ENCODE measurements around the gene RING1.

Gene RING1

GRCh38 chr6:33199687-33200218 lies 8.5 kb upstream of the RING1 start:
- peak overlapping the region; percentile 83 to 94 for H3K4me3 ChIP-seq (replicated peaks in 1 of 2; ENCODE audit: low read depth in 2 of 2, low read length in 2 of 2)
- peak; percentile 62 to 76 for DNase-seq (ENCODE audit: low read depth in 2 of 2)
- TF ChIP-seq CTCF (IDR thresholded peaks at IDR 0.05; ENCODE audit: low read depth, low read length), result no peak

- TF ChIP-seq CTCF (IDR thresholded peaks at IDR 0.05; ENCODE audit: low read depth, low read length), result no peak
- H3K4me3 ChIP-seq (replicated peaks in 1 of 2; ENCODE audit: low read depth in 2 of 2, low read length in 2 of 2), result peak within 1 kb of the TSS; percentile 83 to 94
- peak; percentile 100 for DNase-seq (ENCODE audit: low read depth in 2 of 2)
These were observed 7.8 kb upstream of the RING1 start, which contains the start of the genes RXRB and SLC39A7 for GRCh38 chr6:33200219-33201146. TSS of gene RXRB (minus strand) at chr6:33200665. CDS start at chr6:33200476, 189 bp downstream. TSS of gene SLC39A7 (plus strand) at chr6:33200867. CDS start at chr6:33201246, 379 bp downstream.

GRCh38 chr6:33201147-33201545 lies 7.2 kb upstream of the RING1 start:
- H3K4me3 ChIP-seq (replicated peaks in 1 of 2; ENCODE audit: low read depth in 2 of 2, low read length in 2 of 2), result peak overlapping the region; percentile 83 to 94
- DNase-seq (ENCODE audit: low read depth in 2 of 2), result no peak
- peak; percentile 10 for TF ChIP-seq CTCF (IDR thresholded peaks at IDR 0.05; ENCODE audit: low read depth, low read length)

GRCh38 chr6:33201935-33202334 lies 6.4 kb upstream of the RING1 start:
- DNase-seq (ENCODE audit: low read depth in 2 of 2), result no peak
- TF ChIP-seq CTCF (IDR thresholded peaks at IDR 0.05; ENCODE audit: low read depth, low read length), result no peak
- peak overlapping the region; percentile 83 to 94 for H3K4me3 ChIP-seq (replicated peaks in 1 of 2; ENCODE audit: low read depth in 2 of 2, low read length in 2 of 2)

- H3K4me3 ChIP-seq (replicated peaks in 1 of 2; ENCODE audit: low read depth in 2 of 2, low read length in 2 of 2), result peak overlapping the region in 1 of 2 donors; percentile 94
- DNase-seq (ENCODE audit: low read depth in 2 of 2), result no peak
- no peak for TF ChIP-seq CTCF (IDR thresholded peaks at IDR 0.05; ENCODE audit: low read depth, low read length)
These were observed 5.5 kb upstream of the RING1 start for GRCh38 chr6:33202799-33203198.

GRCh38 chr6:33203443-33204164 lies 4.7 kb upstream of the RING1 start:
- no peak for TF ChIP-seq CTCF (IDR thresholded peaks at IDR 0.05; ENCODE audit: low read depth, low read length)
- DNase-seq (ENCODE audit: low read depth in 2 of 2), result no peak
- no peak overlapping the region for H3K4me3 ChIP-seq (replicated peaks in 1 of 2; ENCODE audit: low read depth in 2 of 2, low read length in 2 of 2)

Data from cardiac fibroblast (primary cell).